ENCODE measurements around the gene C1orf167. TPM values are rescaled to one million over a fixed set of nuclear protein-coding genes. Genes with fewer than 3 reads are reported as not detected.

The C1orf167 gene
- total and polyA plus RNA-seq, 2 of the 8 experiments (the other 6 are each of a cell fraction or from before 2014, with no cell fraction given), result 0.70 to 1.3 TPM

GRCh38 chr1:11804666-11805421 is 42.9 kb downstream of the C1orf167 start:
- H3K27ac ChIP-seq (ENCODE audit: low read depth, low read length), result peak overlapping the region; percentile 81
- POLR2A ChIA-PET (ENCODE audit: partially characterized antibody), result interaction anchor here (0.7 to 3.2 kb wide), 3 partner anchors 9 to 181 kb away, joined by 3 to 27 read pairs (median 3); no protein-coding TSS in a partner anchor
- peak overlapping the region; percentile 96 for H3K56ac ChIP-seq (replicated peaks; ENCODE audit: insufficient read length, low read depth, low read length)
- no peak overlapping the region for H3K23ac ChIP-seq (ENCODE audit: insufficient read length)
- H3K9me3 ChIP-seq (ENCODE audit: insufficient read depth in 2 of 2, low read depth in 1 of 2, low read length in 1 of 2), result no peaks in the 10 kb centered on the region
- H4K5ac ChIP-seq (ENCODE audit: insufficient read length, low read depth, low read length), result peak overlapping the region; percentile 92
- peak overlapping the region; percentile 85 for H3K18ac ChIP-seq (ENCODE audit: extremely low read depth, low read length)
- peaks cover 8 to 48% of the 10 kb centered on the region in 2 experiments; a peak in 3 of 4 replicates for H3K79me2 ChIP-seq (ENCODE audit: control insufficient read depth in 1 of 2, insufficient read depth in 2 of 2, low read length in 2 of 2)
- no peak overlapping the region for H2AK5ac ChIP-seq (ENCODE audit: low read depth, low read length)
- peak overlapping the region; percentile 93; the same call in 1 of the 2 replicates for H2BK5ac ChIP-seq (ENCODE audit: low read depth, low read length)
- H4K91ac ChIP-seq (replicated peaks; ENCODE audit: insufficient read length, low read length), result no peak overlapping the region
- peaks cover 5 to 7% of the 10 kb centered on the region in 2 experiments for H4K20me1 ChIP-seq (replicated peaks in 1 of 2; ENCODE audit: control insufficient read depth in 1 of 2, insufficient read depth in 2 of 2, low read length in 2 of 2)
- peaks cover 8% of the 10 kb centered on the region for H3K79me1 ChIP-seq (ENCODE audit: low read depth, low read length)
- CTCF ChIA-PET (ENCODE audit: partially characterized antibody), result interaction anchor here (0.6 to 4.2 kb wide), 2 partner anchors 18 to 1744 kb away, joined by 3 to 49 read pairs; no protein-coding TSS in a partner anchor
- no peak overlapping the region for H2AFZ ChIP-seq (ENCODE audit: low read length)
- H3K4me3 ChIP-seq (ENCODE audit: extremely low read depth in 1 of 4, insufficient read depth in 2 of 4, low read depth in 3 of 4, low read length in 4 of 4), result peak overlapping the region; percentile 76 to 88 (median 84)
- no peaks in the 10 kb centered on the region for H3K27me3 ChIP-seq (replicated peaks in 1 of 4; ENCODE audit: control insufficient read depth in 3 of 4, extremely low read depth in 1 of 4, insufficient read depth in 3 of 4, low read length in 3 of 4)
- DNase-seq (ENCODE audit: low read depth in 1 of 2, low spot score in 2 of 2) (peak in 1 of 2 experiments; percentile 55), FAIRE-seq (no peak)
- no peak overlapping the region; the same call in 1 of the 2 replicates for H4K8ac ChIP-seq (ENCODE audit: extremely low read depth, insufficient read depth, low read length)
- peak overlapping the region; percentile 84 to 88 for H3K4me2 ChIP-seq (ENCODE audit: insufficient read depth in 1 of 2, low read depth in 2 of 2, low read length in 2 of 2)
- peaks cover 13 to 24% (median 18%) of the 10 kb centered on the region in 4 experiments for H3K4me1 ChIP-seq (replicated peaks in 1 of 4; ENCODE audit: control insufficient read depth in 3 of 4, insufficient read depth in 4 of 4, low read length in 3 of 4)
- H2BK120ac ChIP-seq (replicated peaks; ENCODE audit: low read depth, low read length), result peak overlapping the region; percentile 16
- H2BK15ac ChIP-seq (ENCODE audit: low read length), result no peak overlapping the region
- H3K23me2 ChIP-seq (ENCODE audit: low read depth, low read length), result peaks cover 18% of the 10 kb centered on the region
- peak overlapping the region; percentile 81 for H3K4ac ChIP-seq (replicated peaks; ENCODE audit: insufficient read length, low read depth, low read length)
- no peak overlapping the region for H2BK20ac ChIP-seq (ENCODE audit: low read length)
- peak overlapping the region; percentile 75; the same call in 1 of the 2 replicates for H2BK12ac ChIP-seq (ENCODE audit: low read depth, low read length)
- peak overlapping the region in 3 of 4 experiments; percentile 75 to 77 (median 76); a peak in 6 of 7 replicates for H3K9ac ChIP-seq (replicated peaks in 1 of 4; ENCODE audit: extremely low read depth in 1 of 4, low read depth in 3 of 4, low read length in 3 of 4)
- peaks cover 4 to 20% (median 16%) of the 10 kb centered on the region in 4 experiments; a peak in 7 of 8 replicates for H3K36me3 ChIP-seq (ENCODE audit: control insufficient read depth in 2 of 4, insufficient read depth in 4 of 4, low read length in 3 of 4)
- 5% methylated on average over 14 of the region's 17 CpGs; no CpG with 5 or more reads in 1 of the 2 experiments for WGBS, 2 experiments (ENCODE audit: extremely low coverage in 1 of 2, insufficient coverage in 1 of 2, insufficient read length in 1 of 2, insufficient replicate concordance in 2 of 2, low coverage in 1 of 2, low lambda C conversion rate in 2 of 2, missing lambda C conversion rate in 1 of 2)
- no peak overlapping the region for H3K14ac ChIP-seq (ENCODE audit: insufficient read length)
- no peak for TF ChIP-seq KDM1A (IDR thresholded peaks at IDR 0.05; ENCODE audit: borderline replicate concordance, low read length)
- TF ChIP-seq SIX5 (IDR thresholded peaks at IDR 0.05; ENCODE audit: low read depth, low read length), result no peak
- TF ChIP-seq SIRT6 (IDR thresholded peaks at IDR 0.05; ENCODE audit: low read length), result no peak
- no peak for TF ChIP-seq POLR2A (IDR thresholded peaks at IDR 0.05; ENCODE audit: control extremely low read depth in 1 of 2, low read depth in 2 of 2, low read length in 2 of 2)
- no peak for TF ChIP-seq TAF1 (IDR thresholded peaks at IDR 0.05; ENCODE audit: low read depth, low read length)
- no peak for TF ChIP-seq ASH2L (IDR thresholded peaks at IDR 0.05; ENCODE audit: low read length)
- TF ChIP-seq CHD2 (IDR thresholded peaks at IDR 0.05; ENCODE audit: low read length), result no peak
- no peak for TF ChIP-seq KDM5A (IDR thresholded peaks at IDR 0.05; ENCODE audit: low read length)
- no peak for TF ChIP-seq KDM4A (IDR thresholded peaks at IDR 0.05; ENCODE audit: low read depth, low read length, severe bottlenecking)
- TF ChIP-seq SUZ12 (IDR thresholded peaks at IDR 0.05; ENCODE audit: low read length), result no peak
